ENCODE data around the gene MYDGF. TPM values are rescaled to one million over a fixed set of nuclear protein-coding genes. Genes with fewer than 3 reads are reported as not detected.
A peak's percentile ranks its signal among the peaks of the same experiment; 100 is the strongest.

The MYDGF gene
- total and polyA plus RNA-seq, 8 donors: 70.0 to 156 (median 82.7) TPM

DNA sequence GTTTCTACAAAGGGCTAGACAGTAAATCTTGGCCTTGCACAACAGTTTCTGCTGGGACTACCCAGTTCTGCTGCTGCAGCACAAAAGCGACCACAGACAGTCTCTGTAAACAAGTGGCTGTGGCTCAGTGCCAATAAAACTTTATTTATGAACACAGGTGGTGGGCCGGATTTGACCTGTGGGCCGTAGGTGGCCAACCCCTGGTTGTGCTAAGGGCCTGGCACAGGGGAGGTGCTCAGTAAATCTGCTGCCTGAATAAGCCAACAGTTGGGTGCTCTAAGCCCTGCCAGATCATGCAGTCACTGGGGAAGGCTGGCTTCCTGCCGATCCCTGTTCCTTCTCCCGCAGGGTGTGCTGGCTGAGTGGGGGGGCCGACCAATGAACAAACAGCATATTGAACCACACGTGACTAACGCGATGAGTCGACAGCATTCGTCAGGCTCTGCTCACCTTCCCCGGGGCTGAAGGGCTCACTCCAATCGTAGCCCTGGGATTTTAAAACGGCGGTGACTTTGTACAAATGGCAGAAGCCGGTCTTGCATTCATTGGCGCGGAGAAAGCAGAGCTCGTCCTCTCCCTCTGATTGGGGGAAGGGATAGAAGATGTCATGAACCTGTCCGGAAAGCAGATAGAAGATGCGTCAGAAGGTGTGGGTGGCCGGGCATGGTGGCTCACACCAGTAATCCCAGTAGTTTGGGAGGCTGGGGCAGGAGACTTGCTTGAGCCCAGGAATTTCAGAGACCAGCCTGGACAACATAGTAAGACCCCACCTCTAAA is 24.3 kb upstream of the MYDGF start:
- ATAC-seq: peak; percentile 8
- intact Hi-C loops (cut with DNase I): no loop called here
- peak in 1 of 4 donors; percentile 50 for DNase-seq
- Histone ChIP-seq H3K4me3 (no peak overlapping the region), H3K27me3 (no peaks in the 10 kb centered on the region), H3K36me3 (peaks cover 0 to 98% of the 10 kb centered on the region in 2 donors), H3K27ac (peak overlapping the region in 1 of 2 donors; percentile 28), H3K9me3 (no peaks in the 10 kb centered on the region), H3K4me1 (no peaks in the 10 kb centered on the region)
- TF ChIP-seq, protein P1, sequence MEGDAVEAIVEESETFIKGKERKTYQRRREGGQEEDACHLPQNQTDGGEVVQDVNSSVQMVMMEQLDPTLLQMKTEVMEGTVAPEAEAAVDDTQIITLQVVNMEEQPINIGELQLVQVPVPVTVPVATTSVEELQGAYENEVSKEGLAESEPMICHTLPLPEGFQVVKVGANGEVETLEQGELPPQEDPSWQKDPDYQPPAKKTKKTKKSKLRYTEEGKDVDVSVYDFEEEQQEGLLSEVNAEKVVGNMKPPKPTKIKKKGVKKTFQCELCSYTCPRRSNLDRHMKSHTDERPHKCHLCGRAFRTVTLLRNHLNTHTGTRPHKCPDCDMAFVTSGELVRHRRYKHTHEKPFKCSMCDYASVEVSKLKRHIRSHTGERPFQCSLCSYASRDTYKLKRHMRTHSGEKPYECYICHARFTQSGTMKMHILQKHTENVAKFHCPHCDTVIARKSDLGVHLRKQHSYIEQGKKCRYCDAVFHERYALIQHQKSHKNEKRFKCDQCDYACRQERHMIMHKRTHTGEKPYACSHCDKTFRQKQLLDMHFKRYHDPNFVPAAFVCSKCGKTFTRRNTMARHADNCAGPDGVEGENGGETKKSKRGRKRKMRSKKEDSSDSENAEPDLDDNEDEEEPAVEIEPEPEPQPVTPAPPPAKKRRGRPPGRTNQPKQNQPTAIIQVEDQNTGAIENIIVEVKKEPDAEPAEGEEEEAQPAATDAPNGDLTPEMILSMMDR (IDR thresholded peaks at IDR 0.05): no peak

DNA sequence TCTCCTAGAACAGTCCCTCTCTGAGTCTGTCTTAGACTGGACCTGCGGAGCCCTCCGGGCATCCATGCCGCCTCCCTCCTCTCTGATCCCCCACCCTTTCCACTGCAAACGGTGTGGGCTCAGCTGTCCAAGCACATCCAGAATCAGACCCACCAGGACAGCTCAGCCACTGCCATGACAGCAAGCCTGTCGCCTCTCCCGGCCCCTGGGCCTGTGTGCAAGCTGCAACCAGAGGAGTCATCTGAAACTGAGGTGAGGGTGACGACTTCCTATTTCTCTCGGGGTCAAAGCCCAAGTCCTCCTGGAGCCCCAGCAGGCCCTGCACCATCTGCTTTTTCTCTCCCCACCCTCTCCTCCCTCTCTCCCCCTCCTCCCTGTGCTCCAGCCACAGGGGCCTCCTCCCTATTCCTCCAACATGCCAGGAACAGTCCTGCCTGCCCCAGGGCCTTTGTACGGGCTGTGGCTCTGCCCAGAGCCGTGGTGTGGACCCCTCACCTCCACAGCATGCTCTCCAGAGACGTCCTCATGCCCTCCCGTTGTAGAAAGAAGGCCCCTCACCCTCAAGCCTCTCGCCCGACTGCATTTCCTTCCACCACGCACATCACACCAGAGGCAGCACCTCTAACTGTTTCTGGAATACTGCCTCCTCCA is 23.5 kb upstream of the MYDGF start:
- TF ChIP-seq, protein P1 (IDR thresholded peaks at IDR 0.05): no peak
- ATAC-seq (no peak), DNase-seq (no peak)
- peak overlapping the region in 1 of 2 donors; percentile 10 for H3K27ac ChIP-seq
- H3K27me3 ChIP-seq: no peaks in the 10 kb centered on the region
- H3K4me1 ChIP-seq: no peaks in the 10 kb centered on the region
- H3K36me3 ChIP-seq: peaks cover 0 to 98% of the 10 kb centered on the region in 2 donors
- intact Hi-C loops (cut with DNase I): no loop called here
- H3K9me3 ChIP-seq: no peaks in the 10 kb centered on the region
- no peak overlapping the region for H3K4me3 ChIP-seq

DNA sequence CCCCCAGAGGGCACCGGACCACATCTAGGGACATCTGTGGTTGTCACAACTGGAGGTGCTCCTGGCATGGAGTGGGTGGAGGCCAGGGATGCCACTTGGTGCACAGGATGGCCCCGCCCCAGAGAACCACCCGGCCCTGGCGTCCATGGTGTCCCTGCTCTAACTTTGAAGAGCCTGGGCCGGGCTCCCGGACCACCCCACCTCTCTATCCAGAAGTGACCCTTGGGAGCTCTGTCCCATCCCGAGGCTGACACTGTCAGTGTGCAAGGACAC is 22.9 kb upstream of the MYDGF start:
- Histone ChIP-seq H3K27me3 (no peaks in the 10 kb centered on the region), H3K36me3 (peaks cover 0 to 98% of the 10 kb centered on the region in 2 donors), H3K27ac (no peak overlapping the region), H3K9me3 (no peaks in the 10 kb centered on the region), H3K4me3 (no peak overlapping the region), H3K4me1 (no peaks in the 10 kb centered on the region)
- TF ChIP-seq, protein P1 (IDR thresholded peaks at IDR 0.05): no peak
- DNase-seq (no peak), ATAC-seq (no peak)
- intact Hi-C loops (cut with DNase I): no loop called here

DNA sequence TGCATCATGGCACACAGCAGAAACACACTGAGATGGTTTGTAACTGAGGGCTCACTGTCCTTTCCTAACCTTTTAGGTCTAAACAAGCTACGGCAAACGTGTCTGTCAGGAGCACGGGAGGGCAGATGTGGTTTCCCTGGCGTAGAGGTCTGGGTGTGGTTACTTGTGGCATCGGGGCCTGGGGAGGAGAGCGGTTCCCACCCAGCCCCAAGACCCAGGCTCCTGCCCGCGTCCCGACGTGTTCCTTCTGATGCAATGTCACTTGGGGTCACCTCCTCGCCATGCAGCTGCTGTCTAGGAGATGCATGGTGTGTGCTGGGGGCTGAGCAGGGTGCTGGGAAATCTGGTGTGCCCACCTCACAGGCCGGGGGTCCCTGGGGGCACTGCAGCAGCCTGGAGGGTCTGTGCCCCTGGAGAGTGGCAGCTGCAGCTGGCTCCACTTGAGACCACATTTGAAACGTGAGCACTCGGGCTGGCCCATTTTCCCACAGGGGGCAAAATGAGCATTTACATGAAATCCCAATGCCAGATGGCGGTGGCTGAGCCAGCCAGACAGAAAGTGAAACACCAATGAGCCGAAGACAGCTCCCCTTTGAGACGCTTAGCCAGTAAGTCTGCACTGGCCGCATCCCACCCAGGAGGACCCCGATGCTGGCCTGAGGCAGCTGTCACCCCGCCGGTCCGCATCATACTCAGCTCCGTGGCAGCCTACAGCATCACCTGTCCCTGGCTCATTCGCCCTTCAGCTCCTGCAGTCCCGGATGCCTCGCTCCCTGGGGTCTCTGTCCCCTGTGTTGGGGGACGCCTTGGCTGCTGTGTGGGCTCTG is 22.3 kb upstream of the MYDGF start:
- Histone ChIP-seq H3K27me3 (no peaks in the 10 kb centered on the region), H3K27ac (no peak overlapping the region), H3K36me3 (peaks cover 0 to 98% of the 10 kb centered on the region in 2 donors), H3K4me3 (no peak overlapping the region), H3K9me3 (no peaks in the 10 kb centered on the region), H3K4me1 (no peaks in the 10 kb centered on the region)
- ATAC-seq: no peak
- intact Hi-C loops (cut with DNase I): no loop called here
- no peak for DNase-seq
- TF ChIP-seq, protein P1 (IDR thresholded peaks at IDR 0.05): no peak

DNA sequence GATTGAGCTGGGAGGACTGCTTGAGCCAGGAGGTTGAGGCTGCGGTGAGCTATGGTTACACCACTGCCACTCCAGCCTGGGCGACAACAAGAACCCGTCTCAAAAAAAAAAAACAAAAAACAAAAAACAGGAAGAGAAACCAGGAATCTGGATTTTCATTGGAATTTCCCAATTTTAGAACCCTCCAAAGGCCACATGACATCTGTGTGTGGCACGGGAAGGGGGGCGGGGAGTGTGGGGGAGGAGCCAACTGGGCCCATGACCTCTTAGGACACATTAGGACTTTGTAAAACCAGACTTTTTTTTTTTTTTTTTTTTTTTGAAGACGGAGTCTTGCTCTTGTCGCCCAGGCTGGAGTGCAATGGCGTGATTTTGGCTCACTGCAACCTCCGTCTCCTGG is 21.2 kb upstream of the MYDGF start:
- no peaks in the 10 kb centered on the region for H3K4me1 ChIP-seq
- TF ChIP-seq, protein P1 (IDR thresholded peaks at IDR 0.05): no peak
- peak in 1 of 4 donors; percentile 72 for DNase-seq
- H3K36me3 ChIP-seq: peaks cover 0 to 98% of the 10 kb centered on the region in 2 donors
- no peak overlapping the region for H3K4me3 ChIP-seq
- no peaks in the 10 kb centered on the region for H3K27me3 ChIP-seq
- peak overlapping the region; percentile 39 to 55 for H3K27ac ChIP-seq
- peak; percentile 34 for ATAC-seq
- H3K9me3 ChIP-seq: no peaks in the 10 kb centered on the region
- intact Hi-C loops (cut with DNase I): no loop called here

All from left lung (tissue), 10 donors.